Esophagus mucosa (tissue), 1 donor: ENCODE results near the gene LRRC45. TPM values are rescaled to one million over a fixed set of nuclear protein-coding genes. Genes with fewer than 3 reads are reported as not detected.

Experiments used
- ATAC-seq: fragments of 200-7000 bp; cut with Tn5 transposase; one replicate; pipeline ENCODE4 v1.9.1; 2020
- total RNA-seq: library from RNA; stranded (reverse); gene quantifications from one replicate; pipeline ENCODE4 v1.2.4, GENCODE V29; 2023
- donor health status: DM: yes; HTN: yes; CAD: no.

The LRRC45 gene
- total RNA-seq, 1 donor from 2014 or later: 8.4 TPM

- peak; percentile 12 for ATAC-seq
Observed at GRCh38 chr17:82065193-82065637, 42.1 kb downstream of the LRRC45 start.

- peak; percentile 64 for ATAC-seq
Observed at GRCh38 chr17:82065638-82066303, 42.7 kb downstream of the LRRC45 start, which contains the start of gene DUS1L. DUS1L (minus strand) TSS chr17:82065804; CDS start chr17:82065059, 745 bp downstream.

GRCh38 chr17:82070611-82071010, 47.5 kb downstream of the LRRC45 start:
- ATAC-seq: no peak

GRCh38 chr17:82072827-82073226, 49.7 kb downstream of the LRRC45 start:
- peak; percentile 18 for ATAC-seq

- ATAC-seq: peak; percentile 34
Observed at GRCh38 chr17:82073446-82073845, 50.3 kb downstream of the LRRC45 start.

- ATAC-seq: peak; percentile 26
Observed at GRCh38 chr17:82076018-82076784, 53.1 kb downstream of the LRRC45 start.

- peak; percentile 10 for ATAC-seq
Observed at GRCh38 chr17:82076785-82077591, 53.9 kb downstream of the LRRC45 start.

- ATAC-seq: no peak
Observed at GRCh38 chr17:82077617-82078358, 54.7 kb downstream of the LRRC45 start.

- ATAC-seq: no peak
Observed at GRCh38 chr17:82078433-82078832, 55.3 kb downstream of the LRRC45 start.

- ATAC-seq: no peak
Observed at GRCh38 chr17:82079001-82079677, 56.0 kb downstream of the LRRC45 start.

GRCh38 chr17:82080048-82080788, 57.1 kb downstream of the LRRC45 start:
- no peak for ATAC-seq

Other genes starting within 250 kb of the LRRC45 start
- 0.08 TPM for gene GCGR, start 219.2 kb upstream of the LRRC45 start, total RNA-seq
- gene MCRIP1, start 190.0 kb upstream of the LRRC45 start, total RNA-seq: 18.7 TPM
- gene PPP1R27, start 188.3 kb upstream of the LRRC45 start, total RNA-seq: 0.24 TPM
- 812 TPM for gene P4HB, start 162.8 kb upstream of the LRRC45 start, total RNA-seq
- gene ARHGDIA, start 152.0 kb upstream of the LRRC45 start, total RNA-seq: 300 TPM
- gene ALYREF, start 131.7 kb upstream of the LRRC45 start, total RNA-seq: 68.9 TPM
- 113 TPM for gene ANAPC11, start 131.6 kb upstream of the LRRC45 start, total RNA-seq
- 0.24 TPM for gene NPB, start 121.1 kb upstream of the LRRC45 start, total RNA-seq
- gene PCYT2, start 111.9 kb upstream of the LRRC45 start, total RNA-seq: 36.7 TPM
- 46.2 TPM for gene SIRT7, start 105.1 kb upstream of the LRRC45 start, total RNA-seq
- gene MAFG, start 95.6 kb upstream of the LRRC45 start, total RNA-seq: 12.3 TPM
- gene PYCR1, start 86.0 kb upstream of the LRRC45 start, total RNA-seq: 28.9 TPM
- not detected for gene MYADML2, start 76.1 kb upstream of the LRRC45 start, total RNA-seq
- gene NOTUM, start 62.1 kb upstream of the LRRC45 start, total RNA-seq: not detected
- 19.0 TPM for gene ASPSCR1, start 45.7 kb upstream of the LRRC45 start, total RNA-seq
- 71.8 TPM for gene CENPX, start 427 bp upstream of the LRRC45 start, total RNA-seq
- gene RAC3, start 8.4 kb downstream of the LRRC45 start, total RNA-seq: 6.2 TPM
- gene DCXR, start 14.4 kb downstream of the LRRC45 start, total RNA-seq: 138 TPM
- gene RFNG, start 28.5 kb downstream of the LRRC45 start, total RNA-seq: 21.6 TPM
- gene GPS1, start 28.6 kb downstream of the LRRC45 start, total RNA-seq: 59.3 TPM
- gene DUS1L, start 42.5 kb downstream of the LRRC45 start, total RNA-seq: 78.4 TPM
- 352 TPM for gene FASN, start 74.9 kb downstream of the LRRC45 start, total RNA-seq
- 23.2 TPM for gene CCDC57, start 189.5 kb downstream of the LRRC45 start, total RNA-seq
- gene SLC16A3, start 205.7 kb downstream of the LRRC45 start, total RNA-seq: 50.0 TPM